ENCODE measurements around the gene NPAS3.

DNA sequence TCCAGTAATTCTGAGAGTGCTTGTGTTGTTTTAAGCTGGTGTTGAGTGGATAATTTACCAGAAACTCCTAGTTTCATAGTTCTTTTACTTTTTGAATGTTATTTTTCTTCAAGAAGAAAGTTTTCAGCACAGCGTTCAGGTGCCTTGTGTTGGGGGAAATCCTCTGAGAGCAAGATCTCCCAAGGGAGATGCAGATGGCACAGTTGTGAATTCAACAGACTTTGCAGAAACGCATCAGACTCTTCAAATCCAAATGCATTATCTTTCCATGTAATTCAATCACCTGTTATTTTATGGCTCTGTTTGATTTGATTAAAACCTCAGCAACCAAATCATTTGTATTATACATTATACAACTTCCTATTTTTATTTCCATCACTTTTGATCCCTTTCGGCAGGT is 572.3 kb downstream of the NPAS3 start:
- TF ChIP-seq CTCF (conservative IDR thresholded peaks at IDR 0.05; ENCODE audit: low read depth, low read length) (no peak), EZH2 (IDR thresholded peaks at IDR 0.05; ENCODE audit: borderline replicate concordance, low read depth, low read length, poor library complexity, severe bottlenecking) (no peak)
